Mesothelial cell of epicardium (in vitro differentiated cells): ENCODE measurements around the gene HDAC4. TPM values are rescaled to one million over a fixed set of nuclear protein-coding genes. Genes with fewer than 3 reads are reported as not detected.
A peak's percentile ranks its signal among the peaks of the same experiment; 100 is the strongest.

Source experiments
- DNase-seq, 2 experiments: peaks; one replicate each; pipeline ENCODE4 v3.0.0; 2021; ENCODE audit warnings: low spot score in 2 of 2; ENCODE audit not compliant: unreplicated experiment in 2 of 2
- H3K27ac Mint-ChIP-seq: 2 replicates; pipeline ENCODE4 v1.8.0; 2021; ENCODE audit warnings: mixed read lengths
- H3K27me3 Mint-ChIP-seq: 2 replicates; pipeline ENCODE4 v1.8.0; 2021; ENCODE audit warnings: low read depth, mixed read lengths
- H3K36me3 Mint-ChIP-seq: 2 replicates; pipeline ENCODE4 v1.8.0; 2021; ENCODE audit warnings: mixed read lengths
- H3K4me1 Mint-ChIP-seq: 2 replicates; pipeline ENCODE4 v1.8.0; 2021; ENCODE audit warnings: mixed read lengths
- H3K4me3 Mint-ChIP-seq: 2 replicates; pipeline ENCODE4 v1.8.0; 2021; ENCODE audit warnings: mild to moderate bottlenecking, moderate library complexity, mixed read lengths
- H3K9me3 Mint-ChIP-seq: 2 replicates; pipeline ENCODE4 v1.8.0; 2021; ENCODE audit warnings: mixed read lengths
- CTCF ChIP-seq: fragments of 200-600 bp; sonication (generic); IDR thresholded peaks from one replicate; pipeline ENCODE4 v1.5.0; 2021; ENCODE audit warnings: antibody characterized with exemption; ENCODE audit not compliant: unreplicated experiment
- total RNA-seq: library from RNA; stranded (reverse); gene quantifications from 3 replicates; pipeline ENCODE4 v1.2.1, GENCODE V29; 2021

The HDAC4 gene
- total RNA-seq, 1 donor from 2014 or later: 59.2 TPM

GRCh38 chr2:239266779-239267287 is 134.0 kb downstream of the HDAC4 start:
- no peak for DNase-seq
- Mint-ChIP-seq H3K9me3 (no peaks in the 10 kb centered on the region), H3K36me3 (no peaks in the 10 kb centered on the region), H3K4me1 (peaks cover 49% of the 10 kb centered on the region), H3K4me3 (no peak overlapping the region), H3K27me3 (no peaks in the 10 kb centered on the region), H3K27ac (peak overlapping the region; percentile 90)
- no peak for TF ChIP-seq CTCF

- H3K27me3 Mint-ChIP-seq: no peaks in the 10 kb centered on the region
- no peak for TF ChIP-seq CTCF
- H3K27ac Mint-ChIP-seq: no peak overlapping the region
- H3K4me3 Mint-ChIP-seq: no peak overlapping the region
- DNase-seq: no peak
- H3K36me3 Mint-ChIP-seq: no peaks in the 10 kb centered on the region
- no peaks in the 10 kb centered on the region for H3K9me3 Mint-ChIP-seq
- H3K4me1 Mint-ChIP-seq: peaks cover 45% of the 10 kb centered on the region
These were observed 134.4 kb downstream of the HDAC4 start for GRCh38 chr2:239266434-239266766.

- no peak for DNase-seq
- Mint-ChIP-seq H3K36me3 (no peaks in the 10 kb centered on the region), H3K4me3 (no peak overlapping the region), H3K9me3 (no peaks in the 10 kb centered on the region), H3K27me3 (no peaks in the 10 kb centered on the region), H3K4me1 (peaks cover 45% of the 10 kb centered on the region), H3K27ac (peak overlapping the region; percentile 39)
- no peak for TF ChIP-seq CTCF
These were observed 135.0 kb downstream of the HDAC4 start for GRCh38 chr2:239265681-239266433.

GRCh38 chr2:239264838-239265651 is 135.8 kb downstream of the HDAC4 start:
- peak overlapping the region; percentile 80 for H3K27ac Mint-ChIP-seq
- DNase-seq: no peak
- no peak for TF ChIP-seq CTCF
- no peaks in the 10 kb centered on the region for H3K27me3 Mint-ChIP-seq
- no peak overlapping the region for H3K4me3 Mint-ChIP-seq
- H3K9me3 Mint-ChIP-seq: no peaks in the 10 kb centered on the region
- peaks cover 47% of the 10 kb centered on the region for H3K4me1 Mint-ChIP-seq
- H3K36me3 Mint-ChIP-seq: no peaks in the 10 kb centered on the region

GRCh38 chr2:239264492-239264837 is 136.4 kb downstream of the HDAC4 start:
- H3K4me1 Mint-ChIP-seq: peaks cover 51% of the 10 kb centered on the region
- H3K4me3 Mint-ChIP-seq: no peak overlapping the region
- no peak for TF ChIP-seq CTCF
- no peaks in the 10 kb centered on the region for H3K9me3 Mint-ChIP-seq
- no peaks in the 10 kb centered on the region for H3K27me3 Mint-ChIP-seq
- DNase-seq: no peak
- H3K27ac Mint-ChIP-seq: peak overlapping the region; percentile 30
- H3K36me3 Mint-ChIP-seq: no peaks in the 10 kb centered on the region
